Choroid plexus epithelial cell (primary cell): ENCODE measurements around the gene GDI1.

Experiments used
- DNase-seq: peaks from one replicate; pipeline ENCODE4 v3.0.0-alpha.2; 2010; ENCODE audit warnings: low read depth
- H3K4me3 ChIP-seq: 2 replicates; pipeline ENCODE4 v1.5.1; 2011; ENCODE audit warnings: low read depth, mild to moderate bottlenecking, control low read depth, low read length, moderate library complexity
- TF ChIP-seq, protein P1 (sequence below): conservative IDR thresholded peaks from 2 replicates; pipeline ENCODE4 v1.5.1; 2011; ENCODE audit warnings: low read depth, mild to moderate bottlenecking, control low read depth, inconsistent platforms, low read length, moderate library complexity

GDI1 gene

DNA sequence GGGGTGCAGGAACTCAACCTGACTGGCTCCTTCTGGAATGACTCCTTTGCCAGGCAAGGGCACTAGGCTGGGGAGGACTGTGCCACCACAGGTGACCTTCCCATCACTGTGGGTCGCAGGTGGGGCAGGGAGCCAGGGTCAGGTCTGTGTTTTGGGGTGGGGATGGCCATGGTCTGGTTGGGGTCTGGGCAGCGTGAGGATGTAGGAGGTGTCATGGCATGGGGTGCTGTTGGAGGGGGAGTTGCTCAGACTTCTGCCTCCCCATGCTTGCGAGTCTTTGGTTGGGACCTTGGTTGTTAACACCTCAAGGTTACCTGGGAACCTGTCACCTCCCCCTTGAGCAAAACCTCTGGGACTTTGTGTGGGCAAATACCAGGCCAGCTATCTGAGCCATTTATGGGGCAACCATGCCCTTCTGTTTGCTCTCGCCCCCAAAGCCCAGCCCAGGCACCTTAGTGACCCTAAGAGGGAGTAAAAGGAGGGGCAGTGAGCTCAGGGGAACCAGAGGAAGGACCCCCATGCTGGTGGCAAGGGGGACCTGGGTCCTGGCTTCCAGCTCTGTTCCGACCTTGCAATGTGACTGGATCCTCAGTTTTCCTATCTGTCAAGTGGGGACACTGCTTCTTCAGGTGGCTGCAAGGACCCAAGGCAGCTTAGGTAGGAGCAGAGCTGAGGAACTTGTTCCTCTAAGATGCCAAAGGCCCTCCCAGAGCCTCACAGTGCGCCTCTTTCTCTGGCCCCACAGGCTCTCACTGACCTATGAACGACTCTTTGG, 2.4 kb upstream of the GDI1 start:
- H3K4me3 ChIP-seq, result no peak overlapping the region
- TF ChIP-seq, protein P1, sequence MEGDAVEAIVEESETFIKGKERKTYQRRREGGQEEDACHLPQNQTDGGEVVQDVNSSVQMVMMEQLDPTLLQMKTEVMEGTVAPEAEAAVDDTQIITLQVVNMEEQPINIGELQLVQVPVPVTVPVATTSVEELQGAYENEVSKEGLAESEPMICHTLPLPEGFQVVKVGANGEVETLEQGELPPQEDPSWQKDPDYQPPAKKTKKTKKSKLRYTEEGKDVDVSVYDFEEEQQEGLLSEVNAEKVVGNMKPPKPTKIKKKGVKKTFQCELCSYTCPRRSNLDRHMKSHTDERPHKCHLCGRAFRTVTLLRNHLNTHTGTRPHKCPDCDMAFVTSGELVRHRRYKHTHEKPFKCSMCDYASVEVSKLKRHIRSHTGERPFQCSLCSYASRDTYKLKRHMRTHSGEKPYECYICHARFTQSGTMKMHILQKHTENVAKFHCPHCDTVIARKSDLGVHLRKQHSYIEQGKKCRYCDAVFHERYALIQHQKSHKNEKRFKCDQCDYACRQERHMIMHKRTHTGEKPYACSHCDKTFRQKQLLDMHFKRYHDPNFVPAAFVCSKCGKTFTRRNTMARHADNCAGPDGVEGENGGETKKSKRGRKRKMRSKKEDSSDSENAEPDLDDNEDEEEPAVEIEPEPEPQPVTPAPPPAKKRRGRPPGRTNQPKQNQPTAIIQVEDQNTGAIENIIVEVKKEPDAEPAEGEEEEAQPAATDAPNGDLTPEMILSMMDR, result no peak
- DNase-seq, result no peak

- TF ChIP-seq, protein P1, result no peak
- DNase-seq, result no peak
- H3K4me3 ChIP-seq, result no peak overlapping the region
Measured at GRCh38 chrX:154435171-154435733, 1.7 kb upstream of the GDI1 start.

DNA sequence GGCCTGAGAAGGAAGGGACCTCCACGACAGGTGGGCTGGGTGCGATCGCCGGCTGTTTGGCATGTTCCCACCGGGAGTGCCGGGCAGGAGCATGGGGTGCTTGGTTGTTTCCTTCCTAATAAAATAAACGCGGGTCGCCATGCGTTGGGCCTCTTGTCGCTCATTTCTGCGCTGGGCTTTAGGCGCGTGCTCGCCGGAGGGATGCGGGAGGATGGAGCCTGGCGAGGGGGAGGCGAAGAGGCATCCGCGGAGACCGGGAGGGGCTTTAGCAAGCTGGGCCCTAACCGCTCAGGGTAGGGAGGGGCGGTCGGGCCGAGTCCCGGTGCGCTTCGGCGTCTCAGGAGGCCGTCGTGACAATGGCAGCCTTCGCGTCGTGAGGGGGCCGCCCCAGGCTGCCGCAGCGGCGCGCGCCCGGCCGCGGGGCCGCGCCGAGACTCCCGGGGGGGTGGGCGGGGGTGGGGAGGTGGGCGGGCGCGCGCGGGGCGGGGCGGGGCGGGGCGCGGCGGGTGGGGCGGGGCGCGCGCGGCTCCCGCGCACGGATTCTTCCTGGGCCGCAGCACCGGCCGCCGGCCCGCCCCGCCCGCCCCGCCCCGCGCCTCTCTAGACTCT, 476 bp upstream of the GDI1 start:
- DNase-seq, result no peak
- peak overlapping the region; percentile 72 for H3K4me3 ChIP-seq
- TF ChIP-seq, protein P1, result no peak

DNA sequence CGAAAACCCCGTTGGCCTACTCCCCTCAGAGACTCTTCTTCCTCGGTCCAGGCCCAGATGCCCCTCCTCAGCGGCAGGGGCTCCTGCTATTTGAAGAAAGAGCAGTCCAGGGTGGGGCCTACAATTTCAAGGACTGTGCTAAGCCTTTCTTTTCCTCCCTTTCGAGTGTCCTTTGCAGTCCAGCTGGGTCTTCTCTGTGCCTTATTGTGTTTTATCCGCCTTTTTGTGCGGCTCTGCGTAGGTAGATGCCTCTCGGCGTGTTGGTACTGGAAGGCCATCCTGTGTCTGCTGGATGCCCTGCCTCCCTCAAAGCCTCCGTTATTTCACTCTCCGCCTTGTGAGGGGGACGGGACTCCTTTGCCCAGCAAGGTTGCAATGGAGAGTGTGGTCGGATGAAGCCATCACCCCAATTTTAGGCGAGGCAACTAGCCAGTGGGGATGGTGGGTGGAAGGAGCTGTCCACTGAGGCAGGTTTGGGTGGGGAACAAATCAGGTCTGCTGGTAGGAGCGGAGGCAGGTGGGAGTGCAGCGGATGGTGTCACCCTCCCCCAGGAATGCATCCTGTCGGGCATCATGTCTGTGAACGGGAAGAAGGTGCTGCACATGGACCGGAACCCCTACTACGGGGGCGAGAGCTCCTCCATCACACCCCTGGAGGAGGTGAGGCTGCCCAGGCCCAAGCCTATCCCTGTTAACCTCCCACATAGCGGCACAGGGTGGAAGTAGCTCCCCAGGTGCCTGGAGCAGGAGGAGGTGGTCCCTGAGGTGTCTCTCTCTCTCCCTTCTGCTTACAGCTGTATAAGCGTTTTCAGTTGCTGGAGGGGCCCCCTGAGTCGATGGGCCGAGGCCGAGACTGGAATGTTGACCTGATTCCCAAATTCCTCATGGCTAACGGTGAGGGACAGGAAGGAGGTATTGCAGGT, 1.3 kb downstream of the GDI1 start:
- H3K4me3 ChIP-seq, result peak overlapping the region; percentile 72
- TF ChIP-seq, protein P1, result no peak
- DNase-seq, result no peak

GRCh38 chrX:154439841-154440240, 2.9 kb downstream of the GDI1 start:
- TF ChIP-seq, protein P1, result no peak
- DNase-seq, result no peak
- no peak overlapping the region for H3K4me3 ChIP-seq

DNA sequence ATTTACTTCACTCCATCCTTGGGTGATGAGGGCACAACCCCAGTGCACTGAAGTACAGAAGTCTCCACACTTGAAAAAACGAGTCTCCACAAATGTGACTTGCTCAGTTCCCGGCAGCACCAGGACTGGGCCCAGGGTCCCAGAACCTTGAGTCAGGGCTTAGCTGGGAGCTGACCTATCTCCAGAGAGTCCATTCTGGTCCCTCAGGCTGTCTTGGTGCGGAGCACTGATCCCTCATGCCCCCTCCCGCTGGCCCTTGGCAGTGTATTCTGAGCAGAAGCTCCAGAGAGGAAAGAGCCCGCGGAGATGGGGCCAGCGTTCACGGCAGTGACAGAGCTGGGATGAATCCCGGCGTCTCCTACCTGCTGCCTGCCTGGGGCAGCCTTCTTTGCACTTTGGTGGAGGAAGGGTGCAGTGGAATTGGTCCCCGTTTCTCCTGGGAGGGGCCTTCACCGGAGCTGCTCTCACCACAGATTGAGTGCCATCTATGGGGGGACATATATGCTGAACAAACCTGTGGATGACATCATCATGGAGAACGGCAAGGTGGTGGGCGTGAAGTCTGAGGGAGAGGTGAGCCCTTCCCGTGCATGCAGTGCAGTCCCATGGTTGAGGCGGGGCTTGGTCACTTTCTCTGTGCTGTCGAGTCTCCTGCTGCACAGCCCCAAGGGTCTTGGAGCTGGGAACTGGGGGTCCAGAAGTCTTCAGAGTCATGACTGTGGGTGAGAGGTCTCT, 3.8 kb downstream of the GDI1 start:
- H3K4me3 ChIP-seq, result no peak overlapping the region
- TF ChIP-seq, protein P1, result no peak
- DNase-seq, result no peak
